Stimulated activated CD8-positive, alpha-beta memory T cell treated with anti-CD3 and anti-CD28 coated beads, Interleukin-2, amount 100 ng/mL, for 1 hour (primary cell): ENCODE results near the gene HOGA1.
A peak's percentile ranks its signal among the peaks of the same experiment; 100 is the strongest.
"Not testable (repeated sequence)": the region's sequence is repeated elsewhere in the genome, so short reads cannot be mapped to it uniquely, and the experiment has no call there.

Experiments used
- DNase-seq, 2 donors: peaks; one replicate each; pipeline ENCODE4 v3.0.0-alpha.2; 2020; ENCODE audit warnings: low read depth in 2 of 2

The HOGA1 gene

GRCh38 chr10:97611473-97611872 lies 27.3 kb downstream of the HOGA1 start:
- DNase-seq: no peak

- DNase-seq: no peak
Measured at GRCh38 chr10:97612386-97612785, 28.2 kb downstream of the HOGA1 start.

GRCh38 chr10:97618285-97618684 lies 34.1 kb downstream of the HOGA1 start:
- no peak for DNase-seq

- no peak for DNase-seq
Measured at GRCh38 chr10:97618733-97619132, 34.5 kb downstream of the HOGA1 start.

- DNase-seq: no peak
Measured at GRCh38 chr10:97623277-97623676, 39.1 kb downstream of the HOGA1 start.

- DNase-seq: no peak
Measured at GRCh38 chr10:97627731-97628130, 43.5 kb downstream of the HOGA1 start.

- no peak for DNase-seq
Measured at GRCh38 chr10:97628228-97628627, 44.0 kb downstream of the HOGA1 start.

GRCh38 chr10:97629289-97629688 lies 45.1 kb downstream of the HOGA1 start:
- no peak for DNase-seq

- no peak for DNase-seq
Measured at GRCh38 chr10:97631098-97631497, 46.9 kb downstream of the HOGA1 start.

GRCh38 chr10:97632949-97633884 lies 49.0 kb downstream of the HOGA1 start, which contains the start of gene MORN4:
Gene MORN4, minus strand, starts transcription at chr10:97633500. Its CDS starts 13,847 bp downstream, at chr10:97619653.
- peak; percentile 72 to 80 for DNase-seq

GRCh38 chr10:97633921-97634320 lies 49.7 kb downstream of the HOGA1 start:
- DNase-seq: no peak

GRCh38 chr10:97635577-97635976 lies 51.4 kb downstream of the HOGA1 start:
- no peak for DNase-seq

GRCh38 chr10:97639090-97639489 lies 54.9 kb downstream of the HOGA1 start:
- not testable (repeated sequence) for DNase-seq

GRCh38 chr10:97640174-97640867 lies 56.1 kb downstream of the HOGA1 start, which contains the start of gene PI4K2A:
Gene PI4K2A, plus strand, starts transcription at chr10:97640671. Its CDS starts 72 bp downstream, at chr10:97640743.
- DNase-seq: peak; percentile 96 to 98

GRCh38 chr10:97640868-97641811 lies 57.0 kb downstream of the HOGA1 start:
- DNase-seq: no peak

- not testable (repeated sequence) for DNase-seq
Measured at GRCh38 chr10:97642471-97643159, 58.4 kb downstream of the HOGA1 start.

GRCh38 chr10:97643441-97643985 lies 59.3 kb downstream of the HOGA1 start:
- DNase-seq: no peak

- no peak for DNase-seq
Measured at GRCh38 chr10:97644936-97645335, 60.7 kb downstream of the HOGA1 start.

GRCh38 chr10:97647556-97647955 lies 63.4 kb downstream of the HOGA1 start:
- no peak for DNase-seq

GRCh38 chr10:97648562-97649404 lies 64.6 kb downstream of the HOGA1 start:
- DNase-seq: peak in 1 of 2 donors; percentile 26
